WERI-Rb-1 (cell line): ENCODE measurements around the gene SORCS2.

ENCODE experiments used
- DNase-seq: peaks from one replicate; pipeline ENCODE4 v3.0.0-alpha.2; 2020
- H3K27ac ChIP-seq: fragments of 250-450 bp; sonication (Bioruptor Pico); 2 replicates; pipeline ENCODE4 v1.5.1; 2020; ENCODE audit warnings: mild to moderate bottlenecking, moderate library complexity
- H3K27me3 ChIP-seq: fragments of 250-450 bp; sonication (Bioruptor Pico); 2 replicates; pipeline ENCODE4 v1.5.1; 2021; ENCODE audit warnings: mild to moderate bottlenecking, low read depth, moderate library complexity; ENCODE audit not compliant: insufficient read depth, severe bottlenecking
- H3K36me3 ChIP-seq: fragments of 250-450 bp; sonication (Bioruptor Pico); 2 replicates; pipeline ENCODE4 v1.5.1; 2020; ENCODE audit warnings: mild to moderate bottlenecking, moderate library complexity
- H3K4me3 ChIP-seq: 2 replicates; pipeline ENCODE4 v1.5.1; 2011; ENCODE audit warnings: low read depth, mild to moderate bottlenecking, control low read depth, low read length
- H3K9me3 ChIP-seq: fragments of 250-450 bp; sonication (Bioruptor Pico); 2 replicates; pipeline ENCODE4 v1.5.1; 2021; ENCODE audit warnings: mild to moderate bottlenecking, moderate library complexity; ENCODE audit not compliant: severe bottlenecking
- CTCF ChIP-seq: IDR thresholded peaks from 2 replicates; pipeline ENCODE4 v1.5.1; 2011; ENCODE audit warnings: low read depth, mild to moderate bottlenecking, control low read depth, inconsistent platforms, low read length

SORCS2 gene

DNA sequence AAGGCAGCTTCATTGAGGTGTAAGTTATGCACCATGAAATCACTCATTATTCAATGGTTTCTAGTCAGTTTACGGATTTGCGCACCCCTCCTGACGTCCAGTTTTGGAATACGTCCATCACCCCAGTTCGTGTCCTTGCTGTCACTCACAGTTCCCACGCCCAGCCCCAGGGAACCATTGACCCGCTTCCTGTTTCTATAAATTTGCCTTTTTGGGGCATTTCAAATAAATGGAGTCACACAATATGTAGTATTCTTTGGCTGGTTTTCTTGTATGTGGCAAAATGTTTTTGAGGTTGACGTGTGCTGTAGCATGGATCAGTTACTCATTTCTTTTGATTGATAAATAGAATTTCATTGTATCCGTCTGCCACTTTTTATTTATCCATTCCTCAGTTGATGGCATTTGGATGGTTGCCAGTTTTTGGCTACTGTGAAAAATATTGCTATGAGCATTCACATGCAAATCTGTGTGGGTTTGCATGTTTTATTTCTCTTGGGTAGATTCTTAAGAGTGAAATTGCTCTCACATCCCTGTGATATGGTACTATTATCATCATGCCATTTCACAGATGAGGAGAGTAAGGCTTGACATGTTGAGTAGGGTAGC, 18.4 kb upstream of the SORCS2 start:
- H3K27me3 ChIP-seq = no peaks in the 10 kb centered on the region
- DNase-seq = no peak
- no peak overlapping the region for H3K4me3 ChIP-seq
- no peak for TF ChIP-seq CTCF
- H3K27ac ChIP-seq = no peak overlapping the region
- peaks cover 1% of the 10 kb centered on the region for H3K9me3 ChIP-seq
- no peaks in the 10 kb centered on the region for H3K36me3 ChIP-seq

DNA sequence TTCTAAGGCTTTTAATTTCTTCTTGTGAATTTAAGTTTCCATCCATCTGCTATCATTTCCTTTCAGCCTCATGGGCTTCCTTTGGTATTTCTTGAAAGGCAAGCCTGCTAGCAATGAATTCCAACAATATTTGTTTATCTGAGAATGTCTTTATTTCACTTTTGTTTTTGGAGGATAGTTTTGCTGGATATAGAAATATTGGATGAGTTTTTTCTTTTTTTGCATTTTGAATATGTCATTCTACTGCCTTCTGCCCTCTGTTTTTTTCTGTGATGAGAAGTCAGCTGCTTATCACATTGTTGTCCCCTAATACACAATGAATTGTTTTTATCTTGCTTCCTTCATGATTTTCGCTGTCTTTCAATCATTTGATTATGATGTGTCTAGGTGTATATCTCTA, 13.2 kb upstream of the SORCS2 start:
- no peak overlapping the region for H3K4me3 ChIP-seq
- H3K9me3 ChIP-seq = peaks cover 7% of the 10 kb centered on the region
- H3K27me3 ChIP-seq = no peaks in the 10 kb centered on the region
- H3K27ac ChIP-seq = no peak overlapping the region
- TF ChIP-seq CTCF = no peak
- H3K36me3 ChIP-seq = no peaks in the 10 kb centered on the region
- DNase-seq = no peak

GRCh38 chr4:7180938-7181337, 11.4 kb upstream of the SORCS2 start:
- no peak for DNase-seq
- Histone ChIP-seq H3K27ac (no peak overlapping the region), H3K27me3 (no peaks in the 10 kb centered on the region)

GRCh38 chr4:7182616-7183015, 9.7 kb upstream of the SORCS2 start:
- Histone ChIP-seq H3K36me3 (no peaks in the 10 kb centered on the region), H3K4me3 (no peak overlapping the region), H3K9me3 (peaks cover 7% of the 10 kb centered on the region), H3K27me3 (no peaks in the 10 kb centered on the region), H3K27ac (no peak overlapping the region)
- no peak for TF ChIP-seq CTCF
- DNase-seq = no peak

More at GRCh38 chr4:7180938-7181337, 11.4 kb upstream of the SORCS2 start:
- Histone ChIP-seq H3K4me3 (no peak overlapping the region), H3K9me3 (peaks cover 7% of the 10 kb centered on the region), H3K36me3 (no peaks in the 10 kb centered on the region)
- TF ChIP-seq CTCF = no peak

- Histone ChIP-seq H3K27ac (no peak overlapping the region), H3K4me3 (no peak overlapping the region), H3K27me3 (no peaks in the 10 kb centered on the region), H3K36me3 (no peaks in the 10 kb centered on the region), H3K9me3 (peaks cover 7% of the 10 kb centered on the region)
- no peak for DNase-seq
- TF ChIP-seq CTCF = no peak
Measured at GRCh38 chr4:7183161-7183560, 9.2 kb upstream of the SORCS2 start.
